ENCODE data around the gene EIF3B.
"Not testable (repeated sequence)": the region's sequence is repeated elsewhere in the genome, so short reads cannot be mapped to it uniquely, and the experiment has no call there.

The EIF3B gene

GRCh38 chr7:2347351-2348063 is 7.1 kb upstream of the EIF3B start:
- not testable (repeated sequence) for DNase-seq (ENCODE audit: low spot score)

GRCh38 chr7:2350055-2350454 is 4.6 kb upstream of the EIF3B start:
- no peak for DNase-seq (ENCODE audit: low spot score)

- no peak for DNase-seq (ENCODE audit: low spot score)
Observed at GRCh38 chr7:2350861-2351260, 3.8 kb upstream of the EIF3B start.

- no peak for DNase-seq (ENCODE audit: low spot score)
Observed at GRCh38 chr7:2353113-2353935, 1.3 kb upstream of the EIF3B start.

GRCh38 chr7:2353936-2354185 is 766 bp upstream of the EIF3B start:
- DNase-seq (ENCODE audit: low spot score) = peak; percentile 99

- DNase-seq (ENCODE audit: low spot score) = no peak
Observed at GRCh38 chr7:2354939-2355704, 495 bp downstream of the EIF3B start.

- no peak for DNase-seq (ENCODE audit: low spot score)
Observed at GRCh38 chr7:2355705-2356008, 1.0 kb downstream of the EIF3B start.

- DNase-seq (ENCODE audit: low spot score) = no peak
Observed at GRCh38 chr7:2357165-2357564, 2.5 kb downstream of the EIF3B start.

- no peak for DNase-seq (ENCODE audit: low spot score)
Observed at GRCh38 chr7:2357571-2357970, 2.9 kb downstream of the EIF3B start.

- DNase-seq (ENCODE audit: low spot score) = no peak
Observed at GRCh38 chr7:2358968-2359527, 4.4 kb downstream of the EIF3B start.

GRCh38 chr7:2359610-2360009 is 5.0 kb downstream of the EIF3B start:
- DNase-seq (ENCODE audit: low spot score) = no peak

GRCh38 chr7:2360796-2361195 is 6.2 kb downstream of the EIF3B start:
- peak; percentile 95 for DNase-seq (ENCODE audit: low spot score)

- DNase-seq (ENCODE audit: low spot score) = no peak
Observed at GRCh38 chr7:2362385-2363088, 7.9 kb downstream of the EIF3B start.

- DNase-seq (ENCODE audit: low spot score) = no peak
Observed at GRCh38 chr7:2369139-2369538, 14.5 kb downstream of the EIF3B start.

- DNase-seq (ENCODE audit: low spot score) = no peak
Observed at GRCh38 chr7:2371329-2371728, 16.7 kb downstream of the EIF3B start.

- DNase-seq (ENCODE audit: low spot score) = no peak
Observed at GRCh38 chr7:2372724-2373123, 18.1 kb downstream of the EIF3B start.

- DNase-seq (ENCODE audit: low spot score) = no peak
Observed at GRCh38 chr7:2373124-2373556, 18.5 kb downstream of the EIF3B start.

GRCh38 chr7:2373646-2374045 is 19.0 kb downstream of the EIF3B start:
- DNase-seq (ENCODE audit: low spot score) = no peak

- no peak for DNase-seq (ENCODE audit: low spot score)
Observed at GRCh38 chr7:2374401-2374800, 19.8 kb downstream of the EIF3B start.

- DNase-seq (ENCODE audit: low spot score) = no peak
Observed at GRCh38 chr7:2374830-2375728, 20.5 kb downstream of the EIF3B start.
